ENCODE measurements around the gene TMEM215.

DNA sequence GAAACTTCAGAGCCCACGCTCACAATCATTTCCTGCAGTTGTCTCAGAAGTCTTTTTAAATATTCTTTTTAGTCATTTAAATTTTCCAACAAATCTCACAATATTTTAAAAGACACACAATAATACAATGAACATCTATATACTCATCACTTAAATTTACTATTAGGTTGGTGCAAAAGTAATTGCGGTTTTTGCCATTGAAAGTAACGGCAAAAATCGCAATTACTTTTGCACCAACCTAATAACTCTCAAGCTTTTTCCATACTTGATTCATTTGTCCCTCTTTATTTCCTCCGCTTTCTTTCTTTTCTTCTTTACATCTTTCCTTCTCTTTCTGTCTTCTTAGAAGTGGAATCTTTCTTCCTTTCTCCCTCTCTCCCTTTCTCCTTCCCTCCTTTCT lies 19.2 kb upstream of the TMEM215 start:
- TF ChIP-seq, protein P1, sequence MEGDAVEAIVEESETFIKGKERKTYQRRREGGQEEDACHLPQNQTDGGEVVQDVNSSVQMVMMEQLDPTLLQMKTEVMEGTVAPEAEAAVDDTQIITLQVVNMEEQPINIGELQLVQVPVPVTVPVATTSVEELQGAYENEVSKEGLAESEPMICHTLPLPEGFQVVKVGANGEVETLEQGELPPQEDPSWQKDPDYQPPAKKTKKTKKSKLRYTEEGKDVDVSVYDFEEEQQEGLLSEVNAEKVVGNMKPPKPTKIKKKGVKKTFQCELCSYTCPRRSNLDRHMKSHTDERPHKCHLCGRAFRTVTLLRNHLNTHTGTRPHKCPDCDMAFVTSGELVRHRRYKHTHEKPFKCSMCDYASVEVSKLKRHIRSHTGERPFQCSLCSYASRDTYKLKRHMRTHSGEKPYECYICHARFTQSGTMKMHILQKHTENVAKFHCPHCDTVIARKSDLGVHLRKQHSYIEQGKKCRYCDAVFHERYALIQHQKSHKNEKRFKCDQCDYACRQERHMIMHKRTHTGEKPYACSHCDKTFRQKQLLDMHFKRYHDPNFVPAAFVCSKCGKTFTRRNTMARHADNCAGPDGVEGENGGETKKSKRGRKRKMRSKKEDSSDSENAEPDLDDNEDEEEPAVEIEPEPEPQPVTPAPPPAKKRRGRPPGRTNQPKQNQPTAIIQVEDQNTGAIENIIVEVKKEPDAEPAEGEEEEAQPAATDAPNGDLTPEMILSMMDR (IDR thresholded peaks at IDR 0.05; ENCODE audit: low read length): no peak
- no peak for TF ChIP-seq EZH2 (IDR thresholded peaks at IDR 0.05; ENCODE audit: borderline replicate concordance, low read length)

Data from OCI-LY1 (cell line).